Spleen (tissue), 11 donors: ENCODE results near the gene ACOX3. TPM values are rescaled to one million over a fixed set of nuclear protein-coding genes. Genes with fewer than 3 reads are reported as not detected.

ENCODE experiments used
- DNase-seq: peaks from one replicate; pipeline ENCODE4 v3.0.0-alpha.2; 2020
- H3K27ac ChIP-seq, 8 donors: fragments of 200-600 bp; sonication (generic) in 7 of 8; 1 replicate in 4 of 8; 2 replicates in 4 of 8; pipeline versions ENCODE4 v1.5.0 to v1.8.0; 2016 to 2021; ENCODE audit warnings: inconsistent platforms in 4 of 8, mild to moderate bottlenecking in 4 of 8, moderate library complexity in 1 of 8
- H3K27me3 ChIP-seq, 7 donors: fragments of 200-600 bp; sonication (generic) in 6 of 7; replicated peaks in 1 of 7; 1 replicate in 4 of 7; 2 replicates in 3 of 7; pipeline versions ENCODE4 v1.5.0 to v1.8.0; 2016 to 2021; ENCODE audit warnings: inconsistent platforms in 3 of 7, mild to moderate bottlenecking in 1 of 7
- H3K36me3 ChIP-seq, 6 donors: fragments of 200-600 bp; sonication (generic) in 5 of 6; 1 replicate in 4 of 6; 2 replicates in 2 of 6; pipeline versions ENCODE4 v1.5.0 to v1.8.0; 2016 to 2021; ENCODE audit warnings: inconsistent platforms in 2 of 6
- H3K4me1 ChIP-seq, 6 donors: fragments of 200-600 bp; sonication (generic) in 5 of 6; 1 replicate in 3 of 6; 2 replicates in 3 of 6; pipeline versions ENCODE4 v1.5.0 to v1.8.0; 2016 to 2021; ENCODE audit warnings: inconsistent platforms in 3 of 6
- H3K4me3 ChIP-seq, 8 donors: fragments of 200-600 bp; sonication (generic) in 7 of 8; 1 replicate in 4 of 8; 2 replicates in 4 of 8; pipeline versions ENCODE4 v1.5.0 to v1.8.0; 2016 to 2021; ENCODE audit warnings: inconsistent platforms in 4 of 8, mild to moderate bottlenecking in 4 of 8, moderate library complexity in 2 of 8
- H3K9me3 ChIP-seq, 8 donors: fragments of 200-600 bp; sonication (generic) in 7 of 8; 1 replicate in 4 of 8; 2 replicates in 4 of 8; pipeline versions ENCODE4 v1.5.0 to v1.8.0; 2016 to 2021; ENCODE audit warnings: inconsistent platforms in 4 of 8
- CTCF ChIP-seq, 11 experiments: fragments of 200-600 bp in 7 of 11; fragments of 450-650 bp in 4 of 11; sonication (generic) in 4 of 11; IDR thresholded peaks in 8 of 11; conservative IDR thresholded peaks in 3 of 11; 1 replicate in 7 of 11; 2 replicates in 4 of 11; pipeline versions ENCODE4 v1.4.0 to v1.8.0; 2016 to 2021; ENCODE audit warnings: antibody characterized with exemption in 11 of 11, inconsistent platforms in 4 of 11, mild to moderate bottlenecking in 1 of 11
- POLR2A ChIP-seq, 3 donors: fragments of 450-650 bp; IDR thresholded peaks; one replicate each; pipeline ENCODE4 v1.5.1; 2017; ENCODE audit warnings: antibody characterized with exemption in 3 of 3, mild to moderate bottlenecking in 1 of 3
- POLR2AphosphoS5 ChIP-seq, 3 donors: sonication (generic); formaldehyde crosslinking; IDR thresholded peaks; one replicate each; pipeline ENCODE4 v1.5.1; 2017; ENCODE audit warnings: antibody characterized with exemption in 3 of 3
- WGBS, 5 donors: extraction: QIAGEN DNeasy Blood & Tissue Kit in 3 of 5; methylation state at CpG; one replicate each; pipeline versions ENCODE4 v1.1.5 to v1.1.7; 2013 to 2018; 5-methylcytosine and 5-hydroxymethylcytosine counted together
- intact Hi-C: fragments of 100-400 bp; cut with DNase I; formaldehyde crosslinking; loops from one replicate; pipeline ENCODE4 v1.15.0; 2023; ENCODE audit warnings: low total_unique reads
- polyA plus RNA-seq, 3 donors: library from polyadenylated mRNA; stranded (reverse); fragments of 200-250 nt; gene quantifications; one replicate each; pipeline ENCODE4 v1.2.1, GENCODE V29; 2013
- total RNA-seq, 7 donors: library from RNA; depleted of rRNA in 3 of 7; stranded (reverse); fragments of >200 nt in 3 of 7; fragmentation: NEBNext Ultra II Directional in 4 of 7; extraction: Animal tissue kit (Norgen Biotek cat#: 25700) in 4 of 7; gene quantifications; one replicate each; pipeline versions ENCODE4 v1.1.0 to v1.2.1, GENCODE V29; 2016 to 2021
- donor health status: healthy with polysubstance abuse.
- donor health status: DM: no; HTN: no; CAD: no; lungs with moderate emphysema.
- donor health status: DM: no; HTN: no; CAD: no.
- donor health status: Bipolar disorder and iron deficiency.
- donor health status: healthy.
- donor health status: DM: no; HTN: no; CAD: no.
- donor health status: DM: yes; HTN: yes; CAD: no.

ACOX3 gene
- total and polyA plus RNA-seq, 10 donors: 11.3 to 26.5 (median 19.7) TPM

DNA sequence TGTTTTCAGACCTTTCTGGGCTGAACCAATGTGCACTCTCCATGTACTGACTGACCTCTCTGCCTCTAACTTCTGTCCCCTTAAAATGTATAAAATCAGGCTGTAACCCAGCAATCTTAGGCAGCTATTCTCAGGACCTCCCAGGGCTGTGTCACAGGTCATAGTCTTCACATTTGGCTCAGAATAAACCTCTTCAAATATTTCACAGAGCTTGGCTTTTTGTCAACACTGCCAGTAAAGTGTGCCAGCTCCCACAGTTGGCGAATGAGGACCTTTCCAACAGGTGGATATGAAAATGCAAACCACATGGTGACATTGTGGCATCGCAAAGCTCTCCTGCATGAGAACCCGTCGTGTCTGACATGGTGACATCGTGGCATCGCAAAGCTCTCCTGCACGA lies 76.4 kb downstream of the ACOX3 start:
- Histone ChIP-seq H3K27me3 (no peaks in the 10 kb centered on the region), H3K4me1 (no peaks in the 10 kb centered on the region), H3K27ac (no peak overlapping the region), H3K4me3 (no peak overlapping the region), H3K9me3 (peaks cover 0 to 23% (median 17%) of the 10 kb centered on the region in 8 donors), H3K36me3 (peaks cover 0 to 31% (median 5%) of the 10 kb centered on the region in 6 donors)
- DNase-seq: no peak
- TF ChIP-seq POLR2A (IDR thresholded peaks at IDR 0.05) (no peak), CTCF (IDR thresholded peaks at IDR 0.05 in 8 of 11, conservative IDR thresholded peaks at IDR 0.05 in 3 of 11) (no peak), POLR2AphosphoS5 (IDR thresholded peaks at IDR 0.05) (no peak)
- intact Hi-C loops: no loop called here
- WGBS, 5 donors: 51 to 96% (median 90%) methylated on average over 6 to 7 of the region's 7 CpGs

- TF ChIP-seq CTCF (IDR thresholded peaks at IDR 0.05 in 8 of 11, conservative IDR thresholded peaks at IDR 0.05 in 3 of 11): no peak
- peaks cover 0 to 23% (median 17%) of the 10 kb centered on the region in 8 donors for H3K9me3 ChIP-seq
- intact Hi-C loops: no loop called here
- DNase-seq: no peak
- H3K27ac ChIP-seq: no peak overlapping the region
- H3K4me1 ChIP-seq: no peaks in the 10 kb centered on the region
- H3K27me3 ChIP-seq: no peaks in the 10 kb centered on the region
- peaks cover 0 to 31% (median 5%) of the 10 kb centered on the region in 6 donors for H3K36me3 ChIP-seq
- WGBS, 5 donors: 29 to 100% (median 44%) methylated on average over 1 of the region's 1 CpG
- H3K4me3 ChIP-seq: no peak overlapping the region
Observed at GRCh38 chr4:8362483-8362882, 78.0 kb downstream of the ACOX3 start.

DNA sequence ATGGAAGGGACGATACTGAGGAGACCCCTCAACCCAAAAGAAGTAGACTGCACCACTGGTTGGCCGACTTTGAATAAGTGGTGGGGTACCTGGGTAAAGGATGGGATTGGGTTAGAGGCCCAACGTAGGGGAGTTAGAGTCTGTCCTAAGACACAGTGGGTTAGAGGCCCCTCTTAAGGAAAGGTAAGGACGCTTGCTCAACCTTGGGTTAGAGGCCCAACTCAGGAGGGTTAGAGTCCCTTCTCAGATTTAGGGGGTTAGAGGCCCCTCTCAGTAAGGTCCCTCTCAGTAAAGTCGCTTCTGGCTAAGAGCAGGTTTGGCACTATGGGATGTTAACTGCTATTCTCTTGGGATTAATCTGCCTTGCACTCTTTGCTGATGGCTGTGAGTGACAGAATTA lies 81.3 kb downstream of the ACOX3 start:
- Histone ChIP-seq H3K4me3 (no peak overlapping the region), H3K27ac (no peak overlapping the region), H3K9me3 (peaks cover 0 to 23% (median 17%) of the 10 kb centered on the region in 8 donors), H3K27me3 (no peaks in the 10 kb centered on the region), H3K36me3 (peaks cover 0 to 1% (median 0%) of the 10 kb centered on the region in 6 donors), H3K4me1 (peaks cover 0 to 7% (median 1%) of the 10 kb centered on the region in 6 donors)
- intact Hi-C loops: no loop called here
- no peak for DNase-seq
- TF ChIP-seq POLR2A (IDR thresholded peaks at IDR 0.05) (no peak), CTCF (IDR thresholded peaks at IDR 0.05 in 8 of 11, conservative IDR thresholded peaks at IDR 0.05 in 3 of 11) (no peak), POLR2AphosphoS5 (IDR thresholded peaks at IDR 0.05) (no peak)
- WGBS, 5 donors: 62 to 91% (median 82%) methylated on average over 5 of the region's 5 CpGs

- peaks cover 0 to 15% (median 0%) of the 10 kb centered on the region in 7 donors for H3K27me3 ChIP-seq
- H3K9me3 ChIP-seq: peaks cover 0 to 13% (median 6%) of the 10 kb centered on the region in 8 donors
- WGBS, 5 donors: 72 to 84% (median 74%) methylated on average over 8 of the region's 8 CpGs
- H3K4me3 ChIP-seq: no peak overlapping the region
- H3K36me3 ChIP-seq: no peaks in the 10 kb centered on the region
- peaks cover 0 to 19% (median 6%) of the 10 kb centered on the region in 6 donors for H3K4me1 ChIP-seq
- H3K27ac ChIP-seq: no peak overlapping the region
- TF ChIP-seq POLR2A (IDR thresholded peaks at IDR 0.05) (no peak), CTCF (IDR thresholded peaks at IDR 0.05 in 8 of 11, conservative IDR thresholded peaks at IDR 0.05 in 3 of 11) (no peak), POLR2AphosphoS5 (IDR thresholded peaks at IDR 0.05) (no peak)
- intact Hi-C loops: no loop called here
- DNase-seq: no peak
Observed at GRCh38 chr4:8356856-8357255, 83.7 kb downstream of the ACOX3 start.
